Karpas-422 (cell line): ENCODE results near the gene ANKLE2. TPM values are rescaled to one million over a fixed set of nuclear protein-coding genes. Genes with fewer than 3 reads are reported as not detected.
A peak's percentile ranks its signal among the peaks of the same experiment; 100 is the strongest.

Source experiments
- DNase-seq: peaks from one replicate; pipeline ENCODE4 v3.0.0-alpha.2; 2015
- H2AFZ ChIP-seq: fragments of 200-600 bp; sonication (generic); 2 replicates; pipeline ENCODE4 v1.6.1; 2014; ENCODE audit warnings: antibody characterized with exemption, low read length, mixed read lengths
- H3K27ac ChIP-seq: fragments of 200-600 bp; sonication (generic); 2 replicates; pipeline ENCODE4 v1.5.1; 2014; ENCODE audit warnings: mild to moderate bottlenecking, low read length, moderate library complexity
- H3K27me3 ChIP-seq: fragments of 200-600 bp; sonication (generic); 2 replicates; pipeline ENCODE4 v1.6.1; 2014; ENCODE audit warnings: low read length, mixed read lengths
- H3K36me3 ChIP-seq: fragments of 200-600 bp; sonication (generic); 2 replicates; pipeline ENCODE4 v1.6.1; 2014; ENCODE audit warnings: low read length, mixed read lengths; ENCODE audit not compliant: insufficient read depth
- H3K4me1 ChIP-seq: fragments of 200-600 bp; sonication (generic); 2 replicates; pipeline ENCODE4 v1.6.1; 2014; ENCODE audit warnings: mild to moderate bottlenecking, low read length, mixed read lengths
- H3K4me2 ChIP-seq: fragments of 200-600 bp; sonication (generic); 2 replicates; pipeline ENCODE4 v1.6.1; 2014; ENCODE audit warnings: low read length, low read depth, mild to moderate bottlenecking; ENCODE audit not compliant: poor library complexity, severe bottlenecking
- H3K4me3 ChIP-seq: fragments of 200-600 bp; sonication (generic); 2 replicates; pipeline ENCODE4 v1.5.1; 2014; ENCODE audit warnings: mild to moderate bottlenecking, antibody characterized with exemption, low read length, mixed read lengths
- H3K79me2 ChIP-seq: fragments of 200-600 bp; sonication (generic); 2 replicates; pipeline ENCODE4 v1.6.1; 2014; ENCODE audit warnings: mild to moderate bottlenecking, low read length, mixed read lengths
- H3K9ac ChIP-seq: fragments of 200-600 bp; sonication (generic); 2 replicates; pipeline ENCODE4 v1.6.0; 2014; ENCODE audit warnings: low read length
- H3K9me2 ChIP-seq: fragments of 200-600 bp; sonication (generic), shearing (Covaris generic); replicated peaks from 2 replicates; pipeline ENCODE4 v1.6.0; 2014; ENCODE audit warnings: mild to moderate bottlenecking, low read length, moderate library complexity; ENCODE audit not compliant: insufficient read depth
- H3K9me3 ChIP-seq: fragments of 300-700, 200-600 bp; sonication (generic); 2 replicates; pipeline ENCODE4 v1.6.1; 2014; ENCODE audit warnings: low read length, mixed read lengths
- H4K20me1 ChIP-seq: fragments of 200-600 bp; sonication (generic); 2 replicates; pipeline ENCODE4 v1.6.1; 2014; ENCODE audit warnings: mild to moderate bottlenecking, antibody characterized with exemption, low read length, low read depth; ENCODE audit not compliant: insufficient read depth
- total RNA-seq: library from RNA; depleted of rRNA; stranded (reverse); fragments of >200 nt; shearing (Covaris generic); gene quantifications from 2 replicates; pipeline ENCODE4 v1.2.3, GENCODE V29; 2014; ENCODE audit warnings: low replicate concordance

Gene ANKLE2
- total RNA-seq, 1 experiment from 2014 or later: 42.7 TPM

DNA sequence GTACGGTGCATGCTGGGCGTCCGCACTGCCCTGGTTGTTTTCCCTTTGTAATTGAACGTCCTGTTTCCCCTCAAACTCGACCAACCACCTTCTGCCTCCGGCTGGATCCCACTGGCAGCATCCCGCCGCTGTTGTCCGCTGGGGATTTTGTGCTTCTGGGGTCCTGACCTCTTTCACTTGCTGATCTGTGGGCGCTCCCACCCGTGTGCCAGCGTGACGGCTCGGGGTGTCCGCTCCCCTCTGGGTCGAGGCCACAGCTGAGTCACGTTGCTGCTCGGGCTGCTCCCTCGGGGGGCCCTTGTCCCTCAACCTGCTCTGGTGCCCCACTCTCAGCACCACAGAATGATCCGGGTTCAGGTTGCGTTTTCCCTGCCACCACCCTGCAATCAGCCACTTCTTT lies 43.0 kb downstream of the ANKLE2 start:
- Histone ChIP-seq H3K4me3 (no peak overlapping the region), H3K36me3 (peaks cover 21% of the 10 kb centered on the region), H3K79me2 (peaks cover 27% of the 10 kb centered on the region), H3K9ac (no peak overlapping the region), H3K4me1 (peaks cover 5% of the 10 kb centered on the region), H3K9me2 (no peaks in the 10 kb centered on the region), H3K4me2 (no peak overlapping the region), H4K20me1 (peaks cover 28% of the 10 kb centered on the region), H3K27ac (no peak overlapping the region), H2AFZ (no peak overlapping the region), H3K27me3 (no peaks in the 10 kb centered on the region), H3K9me3 (no peaks in the 10 kb centered on the region)
- DNase-seq: no peak

GRCh38 chr12:132717531-132718387 lies 43.9 kb downstream of the ANKLE2 start:
- no peaks in the 10 kb centered on the region for H3K27me3 ChIP-seq
- peaks cover 36% of the 10 kb centered on the region for H4K20me1 ChIP-seq
- no peaks in the 10 kb centered on the region for H3K9me3 ChIP-seq
- peaks cover 22% of the 10 kb centered on the region for H3K36me3 ChIP-seq
- H3K9me2 ChIP-seq: no peaks in the 10 kb centered on the region
- H3K27ac ChIP-seq: no peak overlapping the region
- H3K4me2 ChIP-seq: no peak overlapping the region
- H2AFZ ChIP-seq: no peak overlapping the region
- H3K9ac ChIP-seq: no peak overlapping the region
- peaks cover 35% of the 10 kb centered on the region for H3K79me2 ChIP-seq
- H3K4me3 ChIP-seq: no peak overlapping the region
- DNase-seq: peak; percentile 49
- peaks cover 5% of the 10 kb centered on the region for H3K4me1 ChIP-seq

DNA sequence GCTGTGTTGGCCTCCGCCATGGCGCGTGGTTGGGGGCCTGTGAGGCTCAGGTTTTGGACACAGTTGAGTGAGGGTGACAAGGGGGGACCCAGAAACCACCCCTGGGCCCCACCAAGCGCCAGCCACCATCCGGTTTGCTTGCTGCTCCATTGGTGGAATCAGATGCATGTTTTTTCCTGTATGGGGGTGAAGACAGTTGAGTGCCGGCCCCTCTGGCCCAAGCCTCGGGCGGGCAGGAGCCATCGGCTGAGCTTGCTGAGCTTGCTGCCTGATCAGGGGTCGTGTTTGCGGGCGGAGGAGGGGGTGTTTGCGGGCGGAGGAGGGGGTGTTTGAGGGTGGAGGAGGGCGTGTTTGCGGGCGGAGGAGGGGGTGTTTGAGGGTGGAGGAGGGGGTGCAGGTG lies 44.6 kb downstream of the ANKLE2 start:
- Histone ChIP-seq H3K27ac (no peak overlapping the region), H3K4me2 (no peak overlapping the region), H3K36me3 (peaks cover 22% of the 10 kb centered on the region), H3K9ac (no peak overlapping the region), H4K20me1 (peaks cover 39% of the 10 kb centered on the region), H3K4me1 (peaks cover 9% of the 10 kb centered on the region), H3K4me3 (no peak overlapping the region), H3K9me2 (no peaks in the 10 kb centered on the region), H3K79me2 (peaks cover 43% of the 10 kb centered on the region), H3K9me3 (no peaks in the 10 kb centered on the region), H2AFZ (no peak overlapping the region), H3K27me3 (no peaks in the 10 kb centered on the region)
- no peak for DNase-seq

GRCh38 chr12:132716356-132716755 lies 45.3 kb downstream of the ANKLE2 start:
- no peak for DNase-seq
- Histone ChIP-seq H3K4me1 (peaks cover 13% of the 10 kb centered on the region), H3K79me2 (peaks cover 49% of the 10 kb centered on the region), H3K27me3 (no peaks in the 10 kb centered on the region), H3K9me2 (no peaks in the 10 kb centered on the region), H3K9me3 (no peaks in the 10 kb centered on the region), H2AFZ (no peak overlapping the region), H3K36me3 (peaks cover 20% of the 10 kb centered on the region), H3K27ac (no peak overlapping the region), H3K4me2 (no peak overlapping the region), H3K4me3 (no peak overlapping the region), H3K9ac (no peak overlapping the region), H4K20me1 (peaks cover 38% of the 10 kb centered on the region)

- Histone ChIP-seq H3K9ac (no peak overlapping the region), H3K27ac (no peak overlapping the region), H3K4me1 (peaks cover 13% of the 10 kb centered on the region), H3K79me2 (peaks cover 54% of the 10 kb centered on the region), H3K36me3 (peaks cover 20% of the 10 kb centered on the region), H3K4me3 (no peak overlapping the region), H3K9me3 (no peaks in the 10 kb centered on the region), H3K27me3 (no peaks in the 10 kb centered on the region), H3K9me2 (no peaks in the 10 kb centered on the region), H2AFZ (no peak overlapping the region), H3K4me2 (no peak overlapping the region), H4K20me1 (peaks cover 33% of the 10 kb centered on the region)
- no peak for DNase-seq
These were observed 45.8 kb downstream of the ANKLE2 start for GRCh38 chr12:132715874-132716273.

DNA sequence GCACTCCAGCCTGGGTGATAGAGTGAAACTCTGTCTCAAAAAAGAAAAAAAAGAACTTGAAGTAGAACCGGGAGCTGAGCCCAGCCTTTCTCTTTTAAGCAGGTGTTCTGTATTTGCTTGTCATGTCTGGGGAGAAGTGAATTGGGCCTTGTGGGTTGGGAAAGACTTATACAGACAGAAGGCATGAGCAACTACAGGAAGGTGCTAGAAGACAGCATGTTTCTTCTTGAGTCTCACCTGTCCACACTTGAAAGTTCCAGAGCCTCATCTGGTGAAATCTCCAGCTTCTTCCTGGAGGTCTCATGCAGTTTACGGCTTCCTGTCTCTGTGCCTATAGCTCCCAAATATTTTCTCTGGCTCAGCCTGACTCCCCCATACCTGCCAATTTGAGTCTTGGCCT lies 48.5 kb downstream of the ANKLE2 start:
- Histone ChIP-seq H3K36me3 (peaks cover 15% of the 10 kb centered on the region; the same call in 1 of the 2 replicates), H3K79me2 (peaks cover 59% of the 10 kb centered on the region), H3K9me3 (no peaks in the 10 kb centered on the region), H3K9me2 (no peaks in the 10 kb centered on the region), H2AFZ (no peak overlapping the region), H3K27me3 (no peaks in the 10 kb centered on the region), H3K4me3 (no peak overlapping the region), H3K9ac (no peak overlapping the region), H3K4me1 (peaks cover 20% of the 10 kb centered on the region), H3K27ac (no peak overlapping the region), H3K4me2 (no peak overlapping the region), H4K20me1 (peaks cover 23% of the 10 kb centered on the region; the same call in 1 of the 2 replicates)
- no peak for DNase-seq

DNA sequence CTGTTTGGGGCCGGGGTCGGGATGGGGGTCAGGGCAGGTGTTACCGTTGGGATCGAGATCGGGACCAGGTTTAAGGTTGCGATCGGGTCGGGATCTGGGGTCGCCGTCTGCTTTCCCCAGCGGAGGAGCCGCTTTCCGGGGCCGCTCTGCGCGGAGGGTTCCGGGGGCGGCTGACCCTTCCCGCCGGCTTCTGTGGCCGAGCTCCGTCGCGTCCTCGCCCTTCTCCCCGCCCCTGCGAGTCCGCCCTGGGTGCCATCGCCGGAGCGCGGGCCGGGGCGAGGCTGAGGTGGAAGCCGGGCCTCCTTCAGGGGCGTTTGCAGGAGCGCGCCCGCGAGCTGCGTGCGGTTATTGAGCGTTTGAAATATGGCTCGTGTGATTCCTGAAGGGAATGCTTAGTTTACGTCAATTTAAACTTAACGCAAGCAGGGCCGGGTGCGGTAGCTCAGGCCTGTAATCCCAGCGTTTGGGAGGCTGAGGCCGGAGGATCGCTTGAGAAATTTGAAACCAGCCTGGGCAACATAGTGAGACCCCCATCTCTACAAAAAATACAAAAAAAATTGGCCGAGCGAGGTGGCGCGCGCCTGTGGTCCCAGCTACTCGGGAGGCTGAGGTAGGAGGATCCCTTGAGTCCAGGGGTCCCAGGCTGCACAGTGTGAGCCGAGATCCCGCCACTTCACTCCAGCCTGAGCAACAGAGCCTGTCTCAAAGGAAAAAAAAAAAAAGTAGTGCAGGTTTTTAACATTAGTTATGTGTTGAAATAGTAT lies 50.4 kb downstream of the ANKLE2 start:
- no peaks in the 10 kb centered on the region for H3K9me2 ChIP-seq
- H3K4me3 ChIP-seq: peak overlapping the region; percentile 79
- no peaks in the 10 kb centered on the region for H3K27me3 ChIP-seq
- peaks cover 54% of the 10 kb centered on the region for H3K79me2 ChIP-seq
- H3K9ac ChIP-seq: peak overlapping the region; percentile 78
- H2AFZ ChIP-seq: no peak overlapping the region
- peak overlapping the region; percentile 79 for H3K4me2 ChIP-seq
- DNase-seq: peak; percentile 69
- no peaks in the 10 kb centered on the region for H3K9me3 ChIP-seq
- peaks cover 23% of the 10 kb centered on the region; the same call in 1 of the 2 replicates for H4K20me1 ChIP-seq
- H3K36me3 ChIP-seq: peaks cover 15% of the 10 kb centered on the region; the same call in 1 of the 2 replicates
- no peak overlapping the region for H3K27ac ChIP-seq
- peaks cover 20% of the 10 kb centered on the region for H3K4me1 ChIP-seq
